GM21360 (cell line): Measurements from ENCODE around the gene ZNF555.
"Not testable (repeated sequence)": the region's sequence is repeated elsewhere in the genome, so short reads cannot be mapped to it uniquely, and the experiment has no call there.

Source experiments
- ATAC-seq: cut with Tn5 transposase; IDR thresholded peaks from one replicate; pipeline ENCODE4 v1.9.1; 2021; ENCODE audit warnings: mild to moderate bottlenecking, moderate library complexity; ENCODE audit not compliant: unreplicated experiment

The ZNF555 gene

DNA sequence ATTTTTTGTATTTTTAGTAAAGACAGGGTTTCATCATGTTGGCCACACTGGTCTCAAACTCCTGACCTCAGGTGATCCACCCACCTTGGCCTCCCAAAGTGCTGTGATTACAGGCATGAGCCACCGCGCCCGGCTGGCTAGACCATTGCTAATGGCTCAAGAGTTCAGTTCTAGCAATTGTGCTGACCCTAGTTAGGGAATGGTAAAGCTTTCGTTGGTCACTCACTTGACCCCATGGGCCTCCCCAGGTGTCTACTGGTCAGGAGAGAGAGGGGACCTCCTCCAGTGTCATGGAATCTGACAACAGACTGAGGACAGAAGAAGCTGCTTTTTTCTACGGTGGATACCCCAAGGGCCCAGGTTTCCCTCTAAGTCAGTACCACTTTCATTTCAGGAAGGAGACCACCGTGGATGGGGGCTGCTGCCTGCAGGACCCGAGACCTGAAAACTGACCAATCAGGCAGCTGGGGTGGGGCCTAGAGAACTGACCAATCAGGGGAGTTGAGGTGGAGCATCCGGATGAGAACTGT, 25.3 kb downstream of the ZNF555 start:
- no peak for ATAC-seq

DNA sequence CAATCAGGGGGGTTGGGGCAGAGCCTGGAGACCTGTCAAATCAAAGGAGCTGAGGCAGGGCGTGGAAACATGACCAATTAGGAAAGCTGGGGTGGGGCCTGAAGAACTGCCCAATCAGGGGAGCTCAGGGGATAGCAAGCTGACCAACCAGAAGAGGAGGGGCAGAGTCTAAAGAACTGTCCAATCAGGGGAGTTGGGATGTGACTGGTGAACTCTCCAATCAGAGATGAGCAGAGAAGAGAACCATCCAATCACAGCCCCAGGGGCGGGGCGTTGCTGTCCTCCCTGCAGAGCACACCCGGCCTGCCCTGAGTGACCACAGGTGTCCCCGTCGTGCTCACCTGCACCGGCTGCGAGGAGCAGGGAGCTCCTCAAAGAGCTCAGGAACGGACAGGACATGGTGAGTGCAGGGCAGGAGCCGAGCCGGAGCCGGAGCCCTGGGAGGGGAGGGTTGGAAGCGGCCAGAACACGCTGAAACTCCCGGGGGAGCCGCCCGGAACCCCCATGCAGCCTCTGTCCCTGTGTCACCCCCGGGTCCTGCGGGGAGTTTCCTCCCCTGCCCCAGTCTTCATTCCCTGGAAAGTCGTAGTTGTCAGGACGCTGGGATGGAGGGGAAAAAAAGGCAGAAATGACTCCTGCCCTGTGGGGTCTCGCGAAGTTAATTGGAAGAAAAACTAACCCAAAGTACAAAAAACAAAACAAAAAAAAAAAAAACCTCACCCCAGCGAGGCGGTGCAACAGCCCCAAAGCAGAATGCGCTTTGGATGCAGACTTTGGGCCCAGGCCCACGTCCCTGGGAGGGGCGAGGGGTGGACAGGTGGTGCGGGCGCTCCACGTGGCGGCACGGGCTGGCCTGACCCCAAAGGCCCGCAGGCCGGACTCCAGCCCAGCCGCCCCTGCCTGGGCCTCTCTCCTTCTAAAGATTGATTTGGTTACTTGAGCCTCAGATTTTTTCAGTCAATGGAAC, 26.0 kb downstream of the ZNF555 start, which contains the start of gene ZNF556:
TSS of gene ZNF556 (plus strand) at position 311 of the 967 bp plus-strand sequence. CDS start at position 398, 87 bp downstream.
- ATAC-seq, result no peak

DNA sequence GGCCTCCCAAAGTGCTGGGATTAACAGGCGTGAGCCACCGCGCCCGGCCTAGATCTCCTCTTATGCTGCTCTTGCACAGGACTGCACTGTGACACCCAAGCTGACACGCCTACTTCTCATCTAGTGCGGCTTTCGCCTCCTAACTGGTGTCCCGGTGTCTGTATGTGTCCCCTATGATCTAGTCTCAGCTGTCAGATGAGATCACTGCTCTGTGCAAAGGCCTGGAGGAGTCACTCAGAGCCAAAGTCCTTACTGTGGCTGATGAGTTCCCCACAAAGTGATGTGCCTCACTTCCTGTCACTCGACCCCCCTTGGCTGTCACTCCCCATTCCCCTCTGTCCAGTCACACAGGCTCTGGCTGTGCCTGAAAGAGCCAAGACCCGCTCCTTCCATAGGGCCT, 28.3 kb downstream of the ZNF555 start:
- no peak for ATAC-seq

DNA sequence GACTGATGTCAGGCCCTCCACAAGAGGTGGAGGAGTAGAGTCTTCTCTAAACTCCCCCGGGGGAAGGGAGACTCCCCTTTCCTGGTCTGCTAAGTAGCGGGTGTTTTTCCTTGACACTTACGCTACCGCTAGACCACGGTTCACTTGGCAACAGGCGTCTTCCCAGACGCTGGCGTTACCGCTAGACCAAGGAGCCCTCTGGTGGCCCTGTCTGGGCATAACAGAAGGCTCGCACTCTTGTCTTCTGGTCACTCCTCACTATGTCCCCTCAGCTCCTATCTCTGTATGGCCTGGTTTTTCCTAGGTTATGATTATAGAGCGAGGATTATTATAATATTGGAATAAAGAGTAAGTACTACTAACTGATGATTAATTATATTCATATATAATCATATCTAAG, 30.9 kb downstream of the ZNF555 start:
- ATAC-seq, result not testable (repeated sequence)

DNA sequence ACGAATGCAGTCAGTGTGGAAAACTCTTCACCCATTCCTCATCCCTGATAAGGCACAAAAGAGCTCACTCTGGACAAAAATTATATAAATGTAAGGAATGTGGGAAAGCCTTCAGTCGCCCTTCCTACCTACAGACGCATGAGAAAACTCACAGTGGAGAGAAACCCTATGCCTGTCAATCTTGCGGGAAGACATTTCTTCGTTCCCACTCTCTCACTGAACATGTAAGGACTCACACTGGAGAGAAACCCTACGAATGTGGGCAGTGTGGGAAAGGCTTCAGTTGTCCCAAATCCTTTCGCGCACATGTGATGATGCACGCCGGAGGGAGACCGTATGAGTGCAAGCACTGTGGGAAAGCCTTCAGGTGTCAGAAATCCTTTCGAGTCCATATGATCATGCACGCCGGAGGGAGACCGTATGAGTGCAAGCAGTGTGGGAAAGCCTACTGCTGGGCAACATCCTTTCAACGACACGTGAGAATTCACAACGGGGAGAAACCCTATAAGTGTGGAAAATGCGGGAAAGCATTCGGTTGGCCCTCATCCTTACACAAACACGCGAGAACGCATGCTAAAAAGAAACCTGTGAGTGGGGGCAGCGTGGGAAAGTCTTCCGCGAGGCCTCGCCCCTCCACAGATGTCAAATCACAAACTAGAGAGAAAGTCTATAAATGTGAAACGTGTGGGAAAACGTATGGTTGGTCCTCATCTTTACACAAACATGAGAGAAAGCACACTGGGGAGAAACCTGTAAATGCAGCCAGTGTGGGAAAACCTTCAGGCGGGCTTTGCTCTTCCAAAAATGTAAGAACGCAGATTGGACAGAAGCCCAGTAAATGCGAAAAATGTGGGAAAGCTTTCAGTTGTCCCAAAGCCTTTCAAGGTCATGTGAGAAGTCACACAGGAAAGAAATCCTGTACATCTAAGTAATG, 36.4 kb downstream of the ZNF555 start:
- no peak for ATAC-seq

DNA sequence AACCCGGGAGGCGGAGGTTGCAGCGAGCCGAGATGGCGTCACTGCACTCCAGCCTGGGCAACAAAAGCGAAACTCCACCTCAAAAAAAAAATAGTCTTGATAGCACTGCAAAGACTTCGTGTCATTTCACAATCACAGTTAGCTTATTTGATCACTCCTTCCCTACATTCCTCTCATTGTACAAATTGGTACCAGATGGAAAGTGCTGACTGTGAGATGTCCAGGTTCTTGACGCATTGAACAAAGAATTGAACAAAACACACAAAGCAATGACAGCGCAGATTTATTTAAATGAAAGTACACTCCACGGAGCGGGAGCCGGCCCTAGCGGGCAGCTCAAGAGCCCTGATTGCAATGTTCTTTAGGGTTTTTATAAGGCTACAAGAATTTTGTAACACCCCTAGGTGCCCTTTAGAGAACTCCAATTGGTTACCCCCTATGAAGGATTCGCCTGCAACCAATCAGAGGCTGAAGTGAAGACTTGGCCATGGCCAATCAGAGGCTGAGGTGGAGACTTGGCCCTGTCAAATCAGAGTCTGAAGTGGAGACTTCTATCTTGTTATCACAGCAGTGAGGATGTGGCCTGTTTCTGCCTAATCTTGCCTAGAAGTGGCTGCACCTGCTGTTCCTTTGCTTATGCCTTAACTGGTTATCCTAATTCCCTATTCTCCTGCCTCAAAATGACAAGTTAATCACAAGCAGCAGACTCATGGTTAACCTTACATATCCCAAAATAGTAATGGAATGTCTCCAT, 42.6 kb downstream of the ZNF555 start:
- no peak for ATAC-seq

DNA sequence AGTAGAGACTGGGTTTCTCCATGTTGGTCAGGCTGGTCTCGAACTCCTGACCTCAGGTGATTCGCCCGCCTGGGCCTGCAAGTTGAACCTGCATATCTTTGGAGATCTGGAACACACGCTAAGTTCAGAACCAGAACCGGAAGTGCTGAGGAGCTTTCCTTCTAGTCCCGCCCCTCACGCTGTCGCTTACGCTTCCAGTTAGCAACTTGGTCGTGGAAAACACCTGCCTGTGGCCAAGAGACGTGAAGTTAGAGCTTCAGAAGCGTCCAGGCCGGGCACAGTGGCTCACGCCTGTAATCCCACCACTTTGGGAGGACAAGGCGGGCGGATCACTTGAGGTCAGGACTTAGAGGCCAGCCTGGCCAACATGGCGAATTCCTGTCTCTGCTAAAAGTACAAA, 44.5 kb downstream of the ZNF555 start:
- no peak for ATAC-seq

DNA sequence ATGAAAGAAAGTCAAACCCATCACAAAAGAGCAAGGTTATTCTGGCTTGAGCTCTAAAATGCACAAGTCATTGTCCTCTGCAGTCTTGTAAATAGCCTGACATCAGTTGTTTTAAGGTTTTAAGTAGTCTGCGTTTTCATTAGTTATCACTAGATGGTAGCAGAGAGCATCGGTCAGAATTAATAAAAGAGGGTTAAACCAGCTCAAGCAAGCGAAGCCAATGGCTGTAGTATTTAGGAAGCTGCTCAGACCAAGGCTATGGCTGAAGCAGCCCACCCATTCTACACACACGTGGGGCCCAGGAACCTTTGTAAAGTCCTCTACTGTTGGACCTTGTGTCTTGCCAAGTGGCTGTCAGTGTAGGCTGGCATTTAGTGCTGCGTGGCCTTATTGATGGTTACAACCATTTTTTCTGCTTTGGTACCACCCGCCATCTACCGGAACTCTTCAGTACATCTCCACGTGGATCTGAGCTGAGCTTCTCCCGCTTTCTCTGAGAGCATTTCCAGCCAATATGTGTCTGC, 46.2 kb downstream of the ZNF555 start:
- ATAC-seq, result no peak

DNA sequence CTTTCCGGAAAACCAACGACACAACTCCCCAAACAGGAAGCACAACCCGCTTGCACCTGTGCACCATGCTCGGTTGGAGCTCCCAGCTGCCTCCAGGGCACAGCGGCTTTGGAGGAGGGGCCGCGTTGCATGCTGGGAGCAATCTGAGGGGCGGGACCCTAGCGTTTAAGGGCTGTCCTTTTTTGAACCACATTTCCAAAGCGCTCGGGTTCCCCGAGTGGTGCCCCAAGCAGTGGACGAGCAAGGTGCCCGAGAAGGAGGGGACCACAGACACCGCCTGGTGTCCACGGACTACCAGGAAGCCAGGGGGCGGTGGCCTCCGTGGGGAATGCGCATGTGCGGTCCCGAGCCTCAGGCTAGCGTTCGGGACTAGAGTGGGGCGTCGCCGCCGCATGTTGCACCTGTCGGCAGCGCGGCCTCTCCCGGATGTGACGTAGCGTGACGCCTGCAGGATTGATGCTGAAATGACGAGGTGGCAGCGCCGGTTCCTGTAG, 47.5 kb downstream of the ZNF555 start:
- no peak for ATAC-seq

DNA sequence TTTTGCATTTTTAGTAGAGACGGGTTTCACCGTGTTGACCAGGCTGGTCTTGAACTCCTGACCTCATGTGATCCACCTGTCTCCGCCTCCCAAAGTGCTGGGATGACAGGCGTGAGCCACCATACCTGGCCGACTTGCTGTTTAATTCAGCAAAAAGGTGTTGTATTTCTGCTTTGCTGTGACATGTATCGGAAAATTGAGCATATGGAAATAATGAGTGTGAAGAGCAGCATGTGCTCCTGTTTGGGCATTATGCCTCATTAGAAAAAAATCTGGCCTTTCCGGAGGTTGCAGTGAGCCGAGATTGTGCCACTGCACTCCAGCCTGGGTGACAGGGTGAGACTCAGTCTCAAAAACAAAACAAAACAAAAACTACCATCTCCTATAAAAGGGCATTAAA, 49.3 kb downstream of the ZNF555 start:
- not testable (repeated sequence) for ATAC-seq

DNA sequence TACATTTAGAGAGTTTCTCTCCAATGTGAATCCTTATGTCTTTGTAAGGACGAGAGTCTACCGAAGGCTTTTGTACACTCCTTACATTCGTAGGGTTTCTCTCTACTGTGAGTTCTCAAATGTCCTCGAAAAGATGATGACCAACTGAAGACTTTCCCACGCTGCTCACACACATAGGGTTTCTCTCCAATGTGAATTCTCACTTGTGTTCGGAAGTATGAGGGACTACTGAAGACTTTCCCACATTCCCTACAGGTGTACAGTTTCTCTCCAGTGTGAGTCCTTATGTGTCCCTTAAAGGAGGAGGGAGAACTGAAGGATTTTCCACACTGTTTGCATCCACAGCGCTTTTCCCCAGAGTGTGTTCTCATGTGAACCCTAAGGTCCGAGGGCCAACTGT, 55.4 kb downstream of the ZNF555 start:
- ATAC-seq, result no peak

DNA sequence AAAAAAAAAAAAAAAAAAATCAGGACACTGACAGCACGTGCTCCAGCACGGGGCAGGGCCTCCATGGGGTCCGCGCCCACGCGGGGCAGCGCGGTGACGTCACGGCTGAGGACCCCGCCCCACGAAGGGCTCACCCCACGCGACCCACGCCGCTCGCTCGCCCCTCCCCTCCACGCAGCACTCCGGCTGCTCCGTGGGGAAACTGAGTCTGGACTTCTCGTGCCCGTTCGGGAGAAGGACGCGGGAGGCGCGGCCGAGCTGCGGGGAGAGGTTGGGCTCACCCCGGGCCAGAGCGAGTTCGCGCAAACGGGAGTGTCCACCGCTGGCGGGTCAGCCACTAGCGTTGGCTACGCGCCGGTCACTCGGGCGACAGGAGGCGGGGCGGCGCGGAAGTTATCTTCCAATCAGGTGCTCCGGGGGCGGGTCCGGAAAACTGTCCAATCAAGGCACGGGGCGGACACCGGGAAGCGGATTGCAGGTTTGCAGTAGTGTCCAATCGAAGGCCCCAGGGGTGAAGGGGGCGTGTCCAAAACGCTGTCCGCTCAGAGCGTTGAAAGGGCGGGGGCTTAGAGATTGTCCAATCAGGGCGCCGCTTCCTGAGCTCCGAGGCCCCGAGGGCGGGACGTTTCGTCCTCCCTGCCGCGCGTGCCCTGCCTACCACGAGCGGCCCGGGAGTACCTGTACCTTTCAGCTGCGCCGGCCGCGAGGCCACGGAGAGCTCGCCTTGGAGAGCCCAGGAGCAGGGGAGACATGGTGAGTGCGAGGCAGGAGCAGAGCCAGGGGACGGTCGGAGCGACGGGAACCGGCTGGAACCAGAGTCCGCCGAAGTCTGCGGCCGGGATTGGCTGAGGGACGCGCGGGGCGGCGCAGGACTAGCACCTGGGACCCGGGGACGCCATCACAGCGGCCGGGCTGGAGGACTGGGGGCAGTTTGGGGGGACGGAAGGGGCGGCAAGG, 59.3 kb downstream of the ZNF555 start, which contains the start of gene ZNF57:
TSS of gene ZNF57 (plus strand) at position 633 of the 957 bp plus-strand sequence. CDS start at position 751, 118 bp downstream.
- ATAC-seq, result peak; percentile 92

DNA sequence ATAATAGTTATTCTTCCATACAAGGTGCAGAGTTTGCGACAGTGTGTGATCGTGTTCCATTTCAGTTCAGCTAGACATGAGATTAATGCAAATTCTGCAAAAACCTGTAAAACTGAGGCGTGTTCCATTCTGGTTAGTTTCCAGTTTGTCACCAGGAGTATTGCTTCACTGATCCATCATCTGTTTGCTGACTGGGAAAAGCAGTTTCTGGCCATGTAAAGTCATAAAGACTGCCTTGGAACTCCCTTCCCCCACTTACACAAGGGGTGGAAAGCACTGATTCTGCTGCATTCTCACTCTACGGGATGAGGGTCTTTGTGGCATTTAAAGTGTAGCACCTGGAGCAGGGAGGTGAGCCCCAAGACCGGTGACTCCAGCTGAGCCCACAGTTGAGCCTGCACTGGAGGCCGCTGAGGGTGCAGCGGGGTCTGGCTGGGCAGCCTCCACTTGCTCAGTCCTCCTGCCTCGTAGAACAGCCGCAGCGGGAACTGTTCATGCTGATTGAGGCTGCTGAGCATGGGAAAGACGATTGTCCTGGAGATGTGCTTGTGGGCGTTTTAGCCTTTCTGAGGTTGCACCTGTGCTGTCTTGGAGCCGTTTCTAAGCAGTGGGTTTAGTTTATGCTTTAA, 61.4 kb downstream of the ZNF555 start:
- ATAC-seq, result no peak

DNA sequence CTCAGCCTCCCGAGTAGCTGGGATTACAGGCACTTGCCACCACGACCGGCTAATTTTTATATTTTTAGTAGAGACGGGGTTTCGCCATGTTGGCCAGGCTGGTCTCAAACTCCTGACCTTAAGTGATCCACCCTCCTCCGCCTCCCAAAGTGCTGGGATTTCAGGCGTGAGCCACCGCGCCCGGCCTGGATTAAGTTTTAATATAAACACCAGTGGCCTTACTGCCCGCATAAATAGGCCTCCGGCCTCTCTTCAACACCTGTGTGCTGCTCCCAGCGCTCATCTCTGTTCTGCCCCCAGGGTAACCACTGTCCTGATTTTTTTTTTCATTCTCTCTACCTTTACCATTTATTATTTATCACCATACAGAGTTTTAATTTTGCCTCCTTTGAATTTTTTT, 62.1 kb downstream of the ZNF555 start:
- ATAC-seq, result not testable (repeated sequence)

DNA sequence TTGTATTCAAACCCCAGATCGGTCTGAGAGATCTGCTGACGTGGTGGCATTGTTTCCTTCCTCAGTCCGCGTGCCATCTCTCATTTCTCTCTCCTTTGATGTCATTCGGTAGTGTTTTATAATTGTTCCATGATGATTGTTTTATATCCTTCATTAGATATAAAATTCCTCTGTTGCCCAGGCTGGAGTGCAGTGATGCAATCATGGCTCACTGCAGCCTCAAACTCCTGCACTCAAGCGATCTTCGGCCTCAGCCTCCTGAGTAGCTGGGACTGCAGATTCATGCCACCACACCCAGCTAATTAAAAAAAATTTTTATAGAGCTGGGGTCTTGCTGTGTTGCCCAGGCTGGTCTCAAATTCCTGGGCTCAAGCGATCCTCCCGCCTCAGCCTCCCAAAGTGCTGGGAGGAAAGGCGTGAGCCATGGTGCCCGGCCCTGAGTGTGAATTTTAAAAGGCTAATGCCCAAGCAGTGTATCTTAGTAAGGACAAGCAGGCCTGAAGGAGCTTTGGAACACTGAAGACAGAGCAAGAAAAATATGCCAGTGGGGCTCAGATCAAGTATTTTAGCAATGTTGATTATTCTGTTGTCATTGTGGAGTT, 64.7 kb downstream of the ZNF555 start:
- ATAC-seq, result no peak

DNA sequence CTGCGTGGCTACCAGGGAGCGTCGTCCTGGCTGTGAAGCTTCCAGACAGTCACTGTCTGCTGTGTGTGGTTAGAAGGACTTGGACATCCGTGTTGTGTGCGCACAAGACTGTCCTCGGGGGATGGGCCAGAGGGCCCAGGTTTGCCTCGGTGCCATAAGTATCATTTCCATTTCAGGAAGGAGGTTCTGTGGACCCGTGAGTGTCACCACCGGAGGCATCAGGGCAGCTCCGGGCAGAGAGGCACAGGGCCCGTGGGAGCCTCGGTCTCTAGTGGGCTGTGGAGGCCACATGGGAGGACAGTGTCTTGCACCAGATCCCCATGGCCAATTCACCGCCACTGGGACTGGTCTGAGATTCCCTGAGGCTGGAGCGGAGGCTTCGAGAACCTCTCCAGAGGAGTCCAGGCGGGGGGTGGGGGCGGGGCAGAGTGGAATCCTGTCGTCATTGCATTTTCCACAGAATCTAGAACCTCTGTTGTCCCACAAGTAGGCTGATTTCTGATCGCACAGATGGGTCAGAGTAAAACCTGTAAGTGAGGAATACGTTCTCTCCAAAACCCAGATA, 65.4 kb downstream of the ZNF555 start:
- no peak for ATAC-seq
